Epithelial cell of proximal tubule (primary cell): Measurements from ENCODE around the gene ADORA2B. TPM values are rescaled to one million over a fixed set of nuclear protein-coding genes. Genes with fewer than 3 reads are reported as not detected.
"Not testable (repeated sequence)": the region's sequence is repeated elsewhere in the genome, so short reads cannot be mapped to it uniquely, and the experiment has no call there.

ENCODE experiments used
- DNase-seq: peaks from one replicate; pipeline ENCODE4 v3.0.0-alpha.2; 2011; ENCODE audit warnings: low read depth
- H3K4me3 ChIP-seq: 2 replicates; pipeline ENCODE4 v1.5.1; 2011; ENCODE audit warnings: low read depth, mild to moderate bottlenecking, low read length
- total RNA-seq: library from RNA; depleted of rRNA; stranded (reverse); fragments of >200 nt; gene quantifications from 2 replicates; pipeline ENCODE4 v1.2.3, GENCODE V29; 2015
- TF ChIP-seq, protein P1 (sequence below): conservative IDR thresholded peaks from 2 replicates; pipeline ENCODE4 v1.5.1; 2012; ENCODE audit warnings: low read depth, mild to moderate bottlenecking, low read length

ADORA2B gene
- total RNA-seq, 1 donor from 2014 or later, result 16.9 TPM

DNA sequence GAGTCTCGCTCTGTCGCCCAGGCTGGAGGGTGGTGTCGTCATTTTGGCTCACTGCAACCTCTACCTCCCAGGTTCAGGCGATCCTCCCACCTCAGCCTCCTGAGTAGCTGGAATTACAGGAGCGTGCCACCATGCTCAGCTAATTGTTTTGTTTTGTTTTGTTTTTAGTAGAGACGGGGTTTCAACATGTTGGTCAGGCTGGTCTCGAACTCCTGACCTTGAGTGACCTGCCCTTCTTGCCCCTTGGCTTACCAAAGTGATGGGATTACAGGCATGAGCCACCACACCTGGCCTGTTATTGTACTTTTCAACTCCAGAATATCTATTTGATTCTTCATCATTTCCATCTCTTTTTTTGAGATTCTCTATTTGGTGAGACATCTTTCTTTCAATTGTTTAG, 9.0 kb upstream of the ADORA2B start:
- H3K4me3 ChIP-seq, result no peak overlapping the region
- TF ChIP-seq, protein P1, sequence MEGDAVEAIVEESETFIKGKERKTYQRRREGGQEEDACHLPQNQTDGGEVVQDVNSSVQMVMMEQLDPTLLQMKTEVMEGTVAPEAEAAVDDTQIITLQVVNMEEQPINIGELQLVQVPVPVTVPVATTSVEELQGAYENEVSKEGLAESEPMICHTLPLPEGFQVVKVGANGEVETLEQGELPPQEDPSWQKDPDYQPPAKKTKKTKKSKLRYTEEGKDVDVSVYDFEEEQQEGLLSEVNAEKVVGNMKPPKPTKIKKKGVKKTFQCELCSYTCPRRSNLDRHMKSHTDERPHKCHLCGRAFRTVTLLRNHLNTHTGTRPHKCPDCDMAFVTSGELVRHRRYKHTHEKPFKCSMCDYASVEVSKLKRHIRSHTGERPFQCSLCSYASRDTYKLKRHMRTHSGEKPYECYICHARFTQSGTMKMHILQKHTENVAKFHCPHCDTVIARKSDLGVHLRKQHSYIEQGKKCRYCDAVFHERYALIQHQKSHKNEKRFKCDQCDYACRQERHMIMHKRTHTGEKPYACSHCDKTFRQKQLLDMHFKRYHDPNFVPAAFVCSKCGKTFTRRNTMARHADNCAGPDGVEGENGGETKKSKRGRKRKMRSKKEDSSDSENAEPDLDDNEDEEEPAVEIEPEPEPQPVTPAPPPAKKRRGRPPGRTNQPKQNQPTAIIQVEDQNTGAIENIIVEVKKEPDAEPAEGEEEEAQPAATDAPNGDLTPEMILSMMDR, result no peak
- DNase-seq, result no peak

DNA sequence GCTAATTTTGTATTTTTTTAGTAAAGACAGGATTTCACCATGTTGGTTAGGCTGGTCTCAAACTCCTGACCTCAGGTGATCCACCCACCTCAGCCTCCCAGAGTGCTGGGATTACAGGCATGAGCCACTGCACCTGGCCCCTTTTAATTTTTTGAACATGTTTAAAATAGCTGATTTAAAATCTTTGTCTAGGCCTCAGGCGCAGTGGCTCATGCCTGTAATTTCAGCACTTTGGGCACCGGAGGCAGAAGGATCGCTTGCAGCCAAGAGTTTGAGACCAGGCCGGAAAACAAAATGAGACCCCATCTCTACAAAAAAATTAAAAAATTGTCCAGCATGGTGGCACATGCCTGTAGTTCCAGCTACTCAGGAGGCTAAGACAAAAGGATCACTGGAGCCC, 8.4 kb upstream of the ADORA2B start:
- DNase-seq, H3K4me3 ChIP-seq: not testable (repeated sequence)

DNA sequence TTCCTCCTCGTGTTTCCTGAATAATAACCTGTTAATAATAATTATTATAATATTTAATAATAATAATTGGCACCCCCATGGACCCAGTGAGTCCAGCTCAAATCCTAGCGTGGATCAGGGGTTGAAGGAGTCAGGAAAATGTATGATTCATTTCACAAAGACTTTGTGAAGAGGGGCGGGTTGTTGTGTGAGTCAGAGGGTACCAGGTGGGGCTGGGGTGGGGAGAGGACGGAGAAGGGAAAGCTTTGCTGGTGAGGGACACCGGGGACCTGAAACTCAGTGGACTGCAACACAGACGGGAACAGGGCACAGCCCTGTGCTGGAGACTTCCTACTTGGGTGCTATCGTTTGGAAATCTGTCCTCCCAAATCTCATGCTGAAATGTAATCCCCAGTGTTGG, 3.1 kb upstream of the ADORA2B start:
- TF ChIP-seq, protein P1, result no peak
- DNase-seq, result no peak
- no peak overlapping the region for H3K4me3 ChIP-seq

DNA sequence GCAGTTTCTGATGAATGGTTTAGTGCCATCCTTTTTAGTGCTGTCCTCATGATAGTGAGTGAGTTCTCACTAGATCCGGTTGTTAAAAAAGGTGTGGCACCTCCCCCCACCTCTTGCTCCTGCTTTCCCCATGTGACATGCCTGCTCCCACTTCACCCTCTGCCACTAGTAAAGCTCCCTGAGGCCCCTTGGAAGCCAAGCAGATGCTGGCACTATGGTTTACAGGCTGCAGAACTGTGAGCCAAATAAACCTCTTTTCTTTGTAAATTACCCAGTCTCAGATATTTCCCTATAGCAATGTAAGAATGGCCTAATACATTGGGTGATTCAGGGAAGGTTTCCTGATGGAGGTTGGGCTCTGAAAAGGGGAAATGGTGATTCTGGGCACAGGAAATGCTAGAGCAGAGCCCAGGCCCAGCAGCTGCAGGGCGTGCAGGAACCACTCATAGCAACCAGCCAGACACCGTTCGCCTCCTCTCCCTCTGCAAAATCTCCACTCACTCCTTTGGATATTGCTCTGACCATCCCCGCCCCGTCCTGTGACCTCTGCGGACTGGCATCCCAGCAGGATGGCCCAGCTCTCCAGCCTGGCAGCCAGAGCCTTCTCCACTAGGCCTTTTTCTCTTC, 2.6 kb upstream of the ADORA2B start:
- H3K4me3 ChIP-seq, result no peak overlapping the region
- DNase-seq, result no peak
- TF ChIP-seq, protein P1, result no peak

DNA sequence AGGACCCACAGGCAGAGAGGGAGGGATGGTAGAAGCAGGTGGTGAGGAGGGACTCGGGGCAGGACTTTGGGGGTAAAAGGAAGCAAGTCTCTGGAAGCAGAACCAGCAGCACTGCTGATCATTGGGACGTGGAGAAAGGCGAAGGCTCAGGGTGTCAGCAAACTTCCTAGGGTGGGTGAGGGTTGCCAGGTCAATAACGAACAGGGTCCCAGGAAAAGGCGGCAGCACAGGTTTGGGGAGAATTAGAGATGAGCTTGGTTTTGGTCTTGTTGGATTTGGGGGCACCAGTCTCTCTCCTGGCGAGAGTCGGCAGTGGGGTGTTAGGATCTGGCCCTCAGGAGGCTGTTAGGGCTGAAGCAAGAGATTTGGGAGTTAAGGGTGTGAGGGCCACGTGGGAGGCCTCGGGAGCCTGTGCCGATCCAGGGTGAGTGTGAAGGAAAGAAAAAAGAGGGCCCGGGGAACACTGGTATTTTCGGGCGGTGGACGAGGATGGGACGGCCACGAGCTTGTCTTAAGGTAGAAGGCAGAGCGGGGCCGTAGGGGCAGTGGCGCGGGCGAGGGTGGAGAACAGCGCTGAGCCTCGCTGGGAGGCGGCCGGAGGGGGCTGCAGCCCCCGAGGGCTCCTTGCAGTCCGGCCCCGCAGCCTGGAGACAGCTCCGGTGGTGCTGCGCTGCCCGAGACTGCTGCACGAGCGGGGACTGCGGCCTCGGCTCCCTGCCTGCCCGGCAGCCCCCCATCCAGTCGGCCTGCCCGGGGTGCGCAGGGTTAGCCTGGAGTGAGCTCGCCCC, 765 bp upstream of the ADORA2B start:
- TF ChIP-seq, protein P1, result peak; percentile 28
- no peak for DNase-seq
- peak overlapping the region; percentile 59 for H3K4me3 ChIP-seq

DNA sequence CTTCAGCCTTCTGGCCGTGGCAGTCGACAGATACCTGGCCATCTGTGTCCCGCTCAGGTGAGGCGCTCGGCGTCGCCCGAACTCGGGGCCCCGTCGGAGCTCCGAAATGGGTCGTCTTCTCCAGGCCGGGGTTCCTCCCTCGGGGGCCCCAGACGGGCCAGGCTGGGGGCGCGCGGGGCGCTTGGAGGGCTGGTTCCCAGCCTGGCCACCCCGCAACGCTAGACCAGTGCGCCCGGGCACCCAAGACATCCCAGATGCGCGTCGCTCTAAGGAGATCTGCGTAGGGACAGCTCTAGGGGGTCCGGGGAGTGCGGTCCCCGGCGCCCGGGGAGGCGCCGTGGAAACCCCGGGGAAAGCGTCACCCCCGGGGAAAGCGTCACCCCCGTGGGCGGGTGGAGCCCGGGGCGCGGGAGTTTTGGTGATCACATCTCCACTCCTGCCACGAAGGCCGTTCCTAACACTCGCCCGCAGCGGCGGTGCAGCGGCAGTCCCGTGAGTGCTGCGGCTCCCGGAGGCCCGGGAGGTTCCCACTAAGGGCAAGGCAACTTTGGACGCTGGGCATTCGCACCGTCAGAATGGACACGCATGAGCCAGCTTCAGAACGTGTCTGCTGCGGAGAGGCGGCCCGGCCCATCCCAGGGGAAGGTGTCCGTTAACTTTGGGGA, 729 bp downstream of the ADORA2B start:
- DNase-seq, result no peak
- peak overlapping the region; percentile 59 for H3K4me3 ChIP-seq
- TF ChIP-seq, protein P1, result no peak

DNA sequence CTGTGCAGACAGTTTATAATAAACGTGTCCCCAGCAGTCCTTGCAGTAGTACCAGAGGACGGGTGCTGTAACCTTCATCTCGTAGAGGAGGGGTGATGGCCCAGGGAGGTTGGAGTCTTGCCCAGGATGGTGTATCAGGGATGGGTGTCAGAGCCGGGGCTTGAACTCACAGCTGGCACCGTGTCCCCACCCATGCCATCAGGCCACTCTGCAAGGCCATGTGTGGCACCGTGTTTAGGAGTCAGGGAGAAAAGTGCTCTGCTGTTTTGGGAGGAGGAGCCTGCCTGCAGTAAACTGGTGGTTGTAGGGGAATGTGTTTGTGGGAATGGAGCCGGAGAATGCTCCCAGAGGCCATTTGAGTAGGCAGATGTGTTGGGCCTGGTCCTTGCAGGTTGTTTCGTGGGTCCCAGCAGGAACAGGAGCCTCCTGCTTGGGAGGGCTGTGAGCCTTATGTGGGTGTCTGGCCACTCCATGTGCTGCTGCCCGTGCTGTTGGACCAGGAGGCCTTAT, 1.7 kb downstream of the ADORA2B start:
- TF ChIP-seq, protein P1, result no peak
- H3K4me3 ChIP-seq, result no peak overlapping the region
- no peak for DNase-seq
